Activated T-cell treated with anti-CD3 and anti-CD28 coated beads, Interleukin-2, amount 50 U/mL, for 48 hours (primary cell): ENCODE measurements around the gene ZNRF3.
A peak's percentile ranks its signal among the peaks of the same experiment; 100 is the strongest.

ENCODE experiments used
- DNase-seq, 2 experiments: peaks; one replicate each; pipeline ENCODE4 v3.0.0-alpha.2; 2020

Gene ZNRF3

GRCh38 chr22:29044657-29045176, 161.3 kb downstream of the ZNRF3 start:
- no peak for DNase-seq

GRCh38 chr22:29048822-29049654, 165.7 kb downstream of the ZNRF3 start:
- DNase-seq: no peak

- DNase-seq: no peak
These were observed 166.4 kb downstream of the ZNRF3 start for GRCh38 chr22:29049655-29050263.

GRCh38 chr22:29050457-29050856, 167.1 kb downstream of the ZNRF3 start:
- no peak for DNase-seq

- DNase-seq: no peak
These were observed 169.8 kb downstream of the ZNRF3 start for GRCh38 chr22:29053048-29053702.

GRCh38 chr22:29054251-29054767, 170.9 kb downstream of the ZNRF3 start:
- DNase-seq: no peak

GRCh38 chr22:29055192-29055830, 171.9 kb downstream of the ZNRF3 start:
- no peak for DNase-seq

- DNase-seq: no peak
These were observed 173.1 kb downstream of the ZNRF3 start for GRCh38 chr22:29056472-29056871.

- no peak for DNase-seq
These were observed 177.0 kb downstream of the ZNRF3 start for GRCh38 chr22:29060251-29060869.

GRCh38 chr22:29060931-29061330, 177.6 kb downstream of the ZNRF3 start:
- no peak for DNase-seq

GRCh38 chr22:29061773-29062172, 178.4 kb downstream of the ZNRF3 start, which contains the start of gene C22orf31:
C22orf31 (minus strand) TSS chr22:29061831; CDS start chr22:29061792, 39 bp downstream.
- no peak for DNase-seq

- no peak for DNase-seq
These were observed 179.0 kb downstream of the ZNRF3 start for GRCh38 chr22:29062286-29062821.

GRCh38 chr22:29065468-29066190, 182.3 kb downstream of the ZNRF3 start:
- DNase-seq: no peak

GRCh38 chr22:29069463-29069862, 186.1 kb downstream of the ZNRF3 start:
- no peak for DNase-seq

- no peak for DNase-seq
These were observed 187.1 kb downstream of the ZNRF3 start for GRCh38 chr22:29070490-29070889.

GRCh38 chr22:29071261-29072045, 188.1 kb downstream of the ZNRF3 start:
- peak; percentile 44 to 64 for DNase-seq

- peak; percentile 87 to 91 for DNase-seq
These were observed 189.0 kb downstream of the ZNRF3 start for GRCh38 chr22:29072193-29072978.

- no peak for DNase-seq
These were observed 189.7 kb downstream of the ZNRF3 start, which contains the start of gene KREMEN1 for GRCh38 chr22:29072979-29073617. KREMEN1 (plus strand) TSS chr22:29073035; CDS start chr22:29073131, 96 bp downstream.
